Thyroid gland (tissue), 4 donors: Measurements from ENCODE around the gene SNRNP25. TPM values are rescaled to one million over a fixed set of nuclear protein-coding genes. Genes with fewer than 3 reads are reported as not detected.

Experiments used
- DNase-seq, 2 donors: peaks; one replicate each; pipeline ENCODE4 v3.0.0-alpha.2; 2019
- H3K27ac ChIP-seq, 3 donors: fragments of 200-600 bp; sonication (generic); 1 replicate in 2 of 3; 2 replicates in 1 of 3; pipeline ENCODE4 v1.5.1; 2016 to 2019; ENCODE audit warnings: mild to moderate bottlenecking in 1 of 3, moderate library complexity in 1 of 3
- H3K27me3 ChIP-seq: fragments of 200-600 bp; sonication (generic); one replicate; pipeline ENCODE4 v1.5.1; 2019
- H3K36me3 ChIP-seq, 2 donors: fragments of 200-600 bp; sonication (generic); one replicate each; pipeline ENCODE4 v1.5.1; 2016 to 2019
- H3K4me1 ChIP-seq, 2 donors: fragments of 200-600 bp; sonication (generic); one replicate each; pipeline ENCODE4 v1.5.1; 2017 to 2019
- H3K4me3 ChIP-seq, 3 donors: fragments of 200-600 bp; sonication (generic); replicated peaks in 1 of 3; 1 replicate in 2 of 3; 2 replicates in 1 of 3; pipeline ENCODE4 v1.5.1; 2016; ENCODE audit warnings: mild to moderate bottlenecking in 1 of 3
- H3K9me3 ChIP-seq: fragments of 200-600 bp; sonication (generic); one replicate; pipeline ENCODE4 v1.5.1; 2017
- CTCF ChIP-seq, 6 experiments: fragments of 200-600 bp in 3 of 6; fragments of 450-650 bp in 3 of 6; sonication (generic) in 3 of 6; IDR thresholded peaks; one replicate each; pipeline ENCODE4 v1.5.1; 2016 to 2019; ENCODE audit warnings: antibody characterized with exemption in 6 of 6, mild to moderate bottlenecking in 2 of 6, inconsistent platforms in 1 of 6, moderate library complexity in 1 of 6
- POLR2A ChIP-seq, 2 donors: fragments of 450-650 bp; IDR thresholded peaks; one replicate each; pipeline ENCODE4 v1.6.1; 2017; ENCODE audit warnings: antibody characterized with exemption in 2 of 2, mild to moderate bottlenecking in 2 of 2, moderate library complexity in 1 of 2
- WGBS, 2 donors: methylation state at CpG; one replicate each; pipeline ENCODE4 v1.1.5; 2017; 5-methylcytosine and 5-hydroxymethylcytosine counted together
- intact Hi-C: fragments of 100-400 bp; cut with DNase I; formaldehyde crosslinking; loops from one replicate; pipeline ENCODE4 v1.15.1; 2023
- total RNA-seq, 4 donors: library from RNA; depleted of rRNA; stranded (reverse); fragments of >200 nt; gene quantifications; one replicate each; pipeline ENCODE4 v1.2.3, GENCODE V29; 2016

SNRNP25 gene
- total RNA-seq, 4 donors from 2014 or later, result 16.1 to 53.6 (median 34.8) TPM

- peak overlapping the region in 1 of 3 donors; percentile 36 for H3K27ac ChIP-seq
- peaks cover 0 to 10% of the 10 kb centered on the region in 2 donors for H3K4me1 ChIP-seq
- intact Hi-C loops, result no loop called here
- H3K36me3 ChIP-seq, result no peaks in the 10 kb centered on the region
- DNase-seq, result no peak
- TF ChIP-seq CTCF (IDR thresholded peaks at IDR 0.05), result no peak
- no peak for TF ChIP-seq POLR2A (IDR thresholded peaks at IDR 0.05)
- H3K27me3 ChIP-seq, result no peaks in the 10 kb centered on the region
- H3K9me3 ChIP-seq, result no peaks in the 10 kb centered on the region
- H3K4me3 ChIP-seq, result no peak overlapping the region
- 82 to 87% methylated on average over 6 of the region's 6 CpGs for WGBS, 2 donors
These were observed 48.0 kb downstream of the SNRNP25 start for GRCh38 chr16:101586-101985.

GRCh38 chr16:102060-102855 is 48.6 kb downstream of the SNRNP25 start:
- Histone ChIP-seq H3K27me3 (no peaks in the 10 kb centered on the region), H3K36me3 (no peaks in the 10 kb centered on the region), H3K9me3 (no peaks in the 10 kb centered on the region), H3K4me3 (no peak overlapping the region), H3K27ac (peak overlapping the region in 1 of 3 donors; percentile 36), H3K4me1 (peaks cover 0 to 10% of the 10 kb centered on the region in 2 donors)
- intact Hi-C loops, result no loop called here
- DNase-seq, result peak in 1 of 2 donors; percentile 17
- 68 to 78% methylated on average over 17 to 19 of the region's 19 CpGs for WGBS, 2 donors
- TF ChIP-seq CTCF (IDR thresholded peaks at IDR 0.05) (no peak), POLR2A (IDR thresholded peaks at IDR 0.05) (no peak)

- Histone ChIP-seq H3K36me3 (peaks cover 2 to 6% of the 10 kb centered on the region in 2 donors), H3K9me3 (no peaks in the 10 kb centered on the region), H3K4me3 (no peak overlapping the region), H3K27ac (no peak overlapping the region), H3K4me1 (peaks cover 0 to 10% of the 10 kb centered on the region in 2 donors), H3K27me3 (no peaks in the 10 kb centered on the region)
- TF ChIP-seq POLR2A (IDR thresholded peaks at IDR 0.05), result no peak
- TF ChIP-seq CTCF (IDR thresholded peaks at IDR 0.05), result no peak
- 88 to 97% methylated on average over 5 of the region's 5 CpGs for WGBS, 2 donors
- no peak for DNase-seq
- intact Hi-C loops, result no loop called here
These were observed 50.7 kb downstream of the SNRNP25 start for GRCh38 chr16:104355-104754.

GRCh38 chr16:104928-105327 is 51.3 kb downstream of the SNRNP25 start:
- H3K36me3 ChIP-seq, result peaks cover 8 to 12% of the 10 kb centered on the region in 2 donors
- intact Hi-C loops, result loop anchor here (5.0 kb wide), 1 partner anchor 77 kb away; the partner anchor contains the start of gene HBQ1

More at GRCh38 chr16:104928-105327, 51.3 kb downstream of the SNRNP25 start:
- H3K27me3 ChIP-seq, result no peaks in the 10 kb centered on the region
- no peak overlapping the region for H3K27ac ChIP-seq
- 84 to 89% methylated on average over 1 to 3 of the region's 3 CpGs for whole genome bisulfite sequencing, 2 donors
- H3K9me3 ChIP-seq, result no peaks in the 10 kb centered on the region
- peaks cover 0 to 10% of the 10 kb centered on the region in 2 donors for H3K4me1 ChIP-seq
- no peak overlapping the region for H3K4me3 ChIP-seq
- DNase-seq, result no peak
- TF ChIP-seq CTCF (IDR thresholded peaks at IDR 0.05) (no peak), POLR2A (IDR thresholded peaks at IDR 0.05) (no peak)
